ENCODE results near the gene PELI1.

PELI1 gene

DNA sequence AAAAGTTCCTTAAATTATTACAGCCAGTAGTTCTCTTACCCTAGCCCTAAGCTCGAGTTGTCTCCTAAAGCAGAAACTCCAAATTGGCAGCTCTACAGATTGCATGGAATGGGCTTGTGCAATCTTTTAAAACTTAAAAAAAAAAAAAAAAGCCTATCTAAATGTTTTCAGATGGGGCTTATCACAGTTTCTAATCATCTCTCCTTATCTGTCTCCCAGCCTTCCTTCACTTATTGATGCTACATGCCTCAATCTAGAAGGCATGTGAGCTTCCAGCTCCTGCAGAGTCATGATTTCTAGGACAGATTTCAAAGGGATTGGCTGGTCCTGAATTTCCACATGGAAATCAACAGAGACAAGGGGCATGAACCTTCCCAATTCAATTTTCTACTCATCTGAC, 33.1 kb upstream of the PELI1 start:
- peaks cover 26% of the 10 kb centered on the region for H3K4me1 ChIP-seq (ENCODE audit: low read depth, poor library complexity, severe bottlenecking)
- no peaks in the 10 kb centered on the region for H4K20me1 ChIP-seq (ENCODE audit: insufficient read depth)
- no peak overlapping the region for H3K27ac ChIP-seq
- H3K4me3 ChIP-seq (IDR thresholded peaks at IDR 0.05; ENCODE audit: insufficient read depth, low read depth, low read length): no peak overlapping the region
- no peaks in the 10 kb centered on the region for H3K27me3 ChIP-seq (ENCODE audit: insufficient read depth, low read depth)
- no peaks in the 10 kb centered on the region for H3K79me2 ChIP-seq (ENCODE audit: insufficient read depth, low read depth)
- no peaks in the 10 kb centered on the region for H3K36me3 ChIP-seq (ENCODE audit: insufficient read depth)
- no peak overlapping the region for H3K4me2 ChIP-seq
- H3K9ac ChIP-seq: no peak overlapping the region
- H2AFZ ChIP-seq (ENCODE audit: low read depth): no peak overlapping the region
- TF ChIP-seq, protein P1, sequence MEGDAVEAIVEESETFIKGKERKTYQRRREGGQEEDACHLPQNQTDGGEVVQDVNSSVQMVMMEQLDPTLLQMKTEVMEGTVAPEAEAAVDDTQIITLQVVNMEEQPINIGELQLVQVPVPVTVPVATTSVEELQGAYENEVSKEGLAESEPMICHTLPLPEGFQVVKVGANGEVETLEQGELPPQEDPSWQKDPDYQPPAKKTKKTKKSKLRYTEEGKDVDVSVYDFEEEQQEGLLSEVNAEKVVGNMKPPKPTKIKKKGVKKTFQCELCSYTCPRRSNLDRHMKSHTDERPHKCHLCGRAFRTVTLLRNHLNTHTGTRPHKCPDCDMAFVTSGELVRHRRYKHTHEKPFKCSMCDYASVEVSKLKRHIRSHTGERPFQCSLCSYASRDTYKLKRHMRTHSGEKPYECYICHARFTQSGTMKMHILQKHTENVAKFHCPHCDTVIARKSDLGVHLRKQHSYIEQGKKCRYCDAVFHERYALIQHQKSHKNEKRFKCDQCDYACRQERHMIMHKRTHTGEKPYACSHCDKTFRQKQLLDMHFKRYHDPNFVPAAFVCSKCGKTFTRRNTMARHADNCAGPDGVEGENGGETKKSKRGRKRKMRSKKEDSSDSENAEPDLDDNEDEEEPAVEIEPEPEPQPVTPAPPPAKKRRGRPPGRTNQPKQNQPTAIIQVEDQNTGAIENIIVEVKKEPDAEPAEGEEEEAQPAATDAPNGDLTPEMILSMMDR (conservative IDR thresholded peaks at IDR 0.05; ENCODE audit: low read depth, low read length): no peak

DNA sequence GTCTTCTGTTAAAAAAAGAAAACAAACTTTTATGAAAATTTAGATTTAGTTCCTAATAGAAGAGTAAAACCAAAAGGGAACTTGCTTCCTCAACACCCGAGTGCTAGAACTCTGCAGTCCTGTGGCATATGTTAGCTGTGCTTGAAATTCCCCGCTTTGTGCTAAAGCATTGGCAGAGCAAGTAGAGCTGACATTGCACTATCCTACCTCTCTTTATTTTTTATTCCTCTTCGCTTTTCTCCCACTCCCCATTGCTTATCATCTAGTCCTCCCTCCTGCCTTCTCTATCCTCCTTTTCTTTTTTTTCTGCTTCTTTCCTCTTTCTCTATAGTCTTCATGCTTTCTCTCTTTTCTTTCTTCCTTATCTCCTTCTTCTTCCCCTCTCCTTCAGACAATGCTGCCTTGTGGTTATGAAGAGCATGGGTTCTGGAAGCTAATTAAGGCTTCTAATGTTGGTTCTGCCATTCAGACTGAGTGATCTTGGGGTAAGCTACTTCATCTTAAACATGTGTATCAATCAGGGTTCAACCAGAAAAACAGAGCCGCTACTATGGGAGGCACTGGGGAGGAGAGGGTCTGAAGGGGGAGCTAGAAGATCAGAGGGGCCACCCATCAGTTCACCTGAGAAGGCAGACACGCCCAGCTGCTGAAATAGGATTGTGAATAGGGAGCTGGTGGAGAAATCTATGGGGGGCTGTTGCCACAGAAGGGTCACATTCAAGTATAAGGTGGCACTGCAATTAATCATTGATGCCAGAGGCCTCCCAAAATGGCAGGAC, 31.4 kb upstream of the PELI1 start:
- Histone ChIP-seq H3K4me2 (no peak overlapping the region), H3K9ac (no peak overlapping the region), H3K27ac (no peak overlapping the region), H2AFZ (ENCODE audit: low read depth) (no peak overlapping the region), H3K79me2 (ENCODE audit: insufficient read depth, low read depth) (no peaks in the 10 kb centered on the region), H3K27me3 (ENCODE audit: insufficient read depth, low read depth) (no peaks in the 10 kb centered on the region), H4K20me1 (ENCODE audit: insufficient read depth) (no peaks in the 10 kb centered on the region), H3K36me3 (ENCODE audit: insufficient read depth) (no peaks in the 10 kb centered on the region), H3K4me1 (ENCODE audit: low read depth, poor library complexity, severe bottlenecking) (peaks cover 26% of the 10 kb centered on the region), H3K4me3 (IDR thresholded peaks at IDR 0.05; ENCODE audit: insufficient read depth, low read depth, low read length) (no peak overlapping the region)
- TF ChIP-seq, protein P1 (conservative IDR thresholded peaks at IDR 0.05; ENCODE audit: low read depth, low read length): no peak

DNA sequence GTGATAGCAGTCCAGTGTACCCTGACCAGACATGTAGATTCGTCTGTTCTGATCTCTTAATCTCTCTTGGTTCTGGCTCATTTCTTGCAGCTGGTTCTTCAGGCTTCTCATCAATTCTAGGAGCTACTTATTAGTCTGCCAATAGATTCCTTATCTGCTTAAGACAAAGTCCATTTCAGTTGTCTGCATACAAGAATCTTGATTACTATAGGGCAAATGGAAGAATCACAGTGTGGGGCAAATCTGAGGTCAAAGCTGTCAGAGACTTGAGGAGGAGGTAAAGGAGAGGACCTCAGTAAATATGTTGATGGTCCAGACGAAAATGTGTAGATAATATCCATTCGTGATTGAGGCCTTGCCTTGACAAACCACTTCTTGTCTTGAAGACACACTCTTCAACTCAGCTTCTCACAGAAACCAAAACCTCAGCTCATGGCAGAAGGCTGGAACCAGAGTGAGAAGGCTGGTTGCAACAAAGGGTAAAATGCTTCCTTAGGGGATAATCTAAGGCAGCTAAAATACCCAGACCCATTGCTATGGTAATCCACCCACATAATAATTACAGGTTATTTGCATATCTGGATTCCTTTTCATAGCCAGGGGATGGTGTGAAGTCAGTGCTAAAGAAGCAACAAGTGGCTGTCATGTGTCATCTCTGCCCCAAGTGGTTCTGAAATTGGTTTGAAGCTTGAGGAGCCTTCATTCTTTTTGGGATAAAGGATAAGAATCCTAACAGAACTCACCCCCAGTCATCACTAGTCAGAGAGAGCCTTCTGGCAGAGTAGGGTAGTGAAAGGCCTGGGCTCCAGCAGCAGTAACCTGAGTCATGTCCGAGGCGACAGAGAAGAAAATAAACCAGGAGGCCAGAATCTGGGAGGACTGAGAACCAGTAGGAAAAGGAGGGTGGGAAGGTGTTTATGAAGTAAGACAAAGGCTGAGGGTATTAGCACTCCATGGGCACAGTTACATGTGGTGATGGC, 29.2 kb upstream of the PELI1 start:
- Histone ChIP-seq H3K27ac (no peak overlapping the region), H3K4me2 (no peak overlapping the region), H2AFZ (ENCODE audit: low read depth) (no peak overlapping the region), H4K20me1 (ENCODE audit: insufficient read depth) (no peaks in the 10 kb centered on the region), H3K4me3 (IDR thresholded peaks at IDR 0.05; ENCODE audit: insufficient read depth, low read depth, low read length) (no peak overlapping the region), H3K79me2 (ENCODE audit: insufficient read depth, low read depth) (no peaks in the 10 kb centered on the region), H3K36me3 (ENCODE audit: insufficient read depth) (no peaks in the 10 kb centered on the region), H3K4me1 (ENCODE audit: low read depth, poor library complexity, severe bottlenecking) (peaks cover 6% of the 10 kb centered on the region), H3K27me3 (ENCODE audit: insufficient read depth, low read depth) (no peaks in the 10 kb centered on the region), H3K9ac (no peak overlapping the region)
- TF ChIP-seq, protein P1 (conservative IDR thresholded peaks at IDR 0.05; ENCODE audit: low read depth, low read length): no peak

DNA sequence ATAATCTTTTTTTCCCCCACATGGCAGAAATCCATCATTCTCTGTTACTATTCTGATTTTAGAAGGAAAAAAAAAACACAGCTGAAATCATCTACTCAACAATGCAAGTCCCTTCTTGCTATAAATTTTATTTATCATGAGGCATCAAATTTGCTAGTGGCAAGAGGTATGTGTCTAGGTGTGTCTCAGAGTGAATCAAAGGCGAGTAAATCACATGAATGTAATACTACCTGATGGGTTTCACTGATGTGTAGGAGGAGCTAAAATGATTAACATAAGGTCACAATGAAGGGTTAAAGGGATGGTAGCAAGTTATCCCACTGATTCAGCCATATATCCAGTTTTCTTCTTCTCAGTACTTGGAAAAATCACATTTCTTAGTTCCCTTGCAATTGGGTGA, 24.5 kb upstream of the PELI1 start:
- Histone ChIP-seq H3K36me3 (ENCODE audit: insufficient read depth) (no peaks in the 10 kb centered on the region), H3K27me3 (ENCODE audit: insufficient read depth, low read depth) (no peaks in the 10 kb centered on the region), H2AFZ (ENCODE audit: low read depth) (no peak overlapping the region), H3K27ac (no peak overlapping the region), H3K4me2 (no peak overlapping the region), H3K4me1 (ENCODE audit: low read depth, poor library complexity, severe bottlenecking) (peaks cover 5% of the 10 kb centered on the region), H4K20me1 (ENCODE audit: insufficient read depth) (no peaks in the 10 kb centered on the region), H3K79me2 (ENCODE audit: insufficient read depth, low read depth) (no peaks in the 10 kb centered on the region), H3K4me3 (IDR thresholded peaks at IDR 0.05; ENCODE audit: insufficient read depth, low read depth, low read length) (no peak overlapping the region), H3K9ac (no peak overlapping the region)
- TF ChIP-seq, protein P1 (conservative IDR thresholded peaks at IDR 0.05; ENCODE audit: low read depth, low read length): no peak
